GM23338 (cell line): Measurements from ENCODE around the gene WDR33. TPM values are rescaled to one million over a fixed set of nuclear protein-coding genes. Genes with fewer than 3 reads are reported as not detected.

ENCODE experiments used
- ATAC-seq: fragments of 200-7000 bp; cut with Tn5 transposase; 3 replicates; pipeline ENCODE4 v1.9.1; 2020
- DNase-seq: peaks from one replicate; pipeline ENCODE4 v3.0.0-alpha.2; 2015; ENCODE audit warnings: low spot score
- H2AFZ ChIP-seq: fragments of 200-600 bp; sonication (generic); 2 replicates; pipeline ENCODE4 v1.8.0; 2016; ENCODE audit warnings: antibody characterized with exemption, mild to moderate bottlenecking, moderate library complexity
- H3F3A ChIP-seq: fragments of 200-600 bp; sonication (generic); replicated peaks from 2 replicates; pipeline ENCODE4 v1.8.0; 2017; ENCODE audit warnings: antibody characterized with exemption, mixed run types, low read depth
- H3K27ac ChIP-seq: fragments of 200-600 bp; sonication (generic); 2 replicates; pipeline ENCODE4 v1.6.1; 2016; ENCODE audit warnings: low read depth
- H3K27me3 ChIP-seq: fragments of 200-600 bp; sonication (generic); 2 replicates; pipeline ENCODE4 v1.8.0; 2016; ENCODE audit warnings: mild to moderate bottlenecking, mixed run types, moderate library complexity; ENCODE audit not compliant: insufficient read depth
- H3K36me3 ChIP-seq: fragments of 200-600 bp; sonication (generic); 2 replicates; pipeline ENCODE4 v1.8.0; 2016; ENCODE audit warnings: mild to moderate bottlenecking; ENCODE audit not compliant: insufficient read depth
- H3K4me1 ChIP-seq: fragments of 200-600 bp; sonication (generic); 2 replicates; pipeline ENCODE4 v1.8.0; 2016; ENCODE audit warnings: mild to moderate bottlenecking, moderate library complexity; ENCODE audit not compliant: insufficient read depth
- H3K4me2 ChIP-seq: fragments of 200-600 bp; sonication (generic); 2 replicates; pipeline ENCODE4 v1.7.1; 2017; ENCODE audit warnings: mixed run types
- H3K4me3 ChIP-seq: fragments of 200-600 bp; sonication (generic); 2 replicates; pipeline ENCODE4 v1.6.1; 2016; ENCODE audit warnings: mixed run types
- H3K79me2 ChIP-seq: fragments of 200-600 bp; sonication (generic); replicated peaks from 2 replicates; pipeline ENCODE4 v1.8.0; 2017; ENCODE audit warnings: mild to moderate bottlenecking; ENCODE audit not compliant: insufficient read depth
- H3K9me2 ChIP-seq: fragments of 200-600 bp; sonication (generic); 2 replicates; pipeline ENCODE4 v1.8.0; 2017; ENCODE audit not compliant: insufficient read depth
- H4K20me1 ChIP-seq: fragments of 200-600 bp; sonication (generic); replicated peaks from 2 replicates; pipeline ENCODE4 v1.8.0; 2017; ENCODE audit warnings: mild to moderate bottlenecking; ENCODE audit not compliant: insufficient read depth
- H3K27ac Mint-ChIP-seq: 2 replicates; pipeline ENCODE4 v1.8.0; 2020; ENCODE audit warnings: inconsistent platforms, mild to moderate bottlenecking, moderate library complexity, mixed read lengths
- H3K27me3 Mint-ChIP-seq: 3 replicates; pipeline ENCODE4 v1.8.0; 2022; ENCODE audit warnings: low read depth, mild to moderate bottlenecking, moderate library complexity, mixed read lengths, inconsistent platforms; ENCODE audit not compliant: insufficient read depth, poor library complexity
- H3K36me3 Mint-ChIP-seq: 3 replicates; pipeline ENCODE4 v1.8.0; 2021; ENCODE audit warnings: low read depth, mild to moderate bottlenecking, inconsistent platforms, moderate library complexity, mixed read lengths
- H3K4me1 Mint-ChIP-seq: 3 replicates; pipeline ENCODE4 v1.8.0; 2020; ENCODE audit warnings: mild to moderate bottlenecking, inconsistent platforms, mixed read lengths
- H3K4me3 Mint-ChIP-seq: 3 replicates; pipeline ENCODE4 v1.8.0; 2021; ENCODE audit warnings: moderate library complexity, mild to moderate bottlenecking, inconsistent platforms, mixed read lengths
- H3K9me3 Mint-ChIP-seq: 3 replicates; pipeline ENCODE4 v1.8.0; 2020; ENCODE audit warnings: moderate library complexity, mild to moderate bottlenecking, inconsistent platforms, mixed read lengths
- CREB1 ChIP-seq: fragments of 250-450 bp; sonication (Bioruptor Pico); IDR thresholded peaks from 2 replicates; pipeline ENCODE4 v1.5.0; 2020; ENCODE audit warnings: low read depth, mild to moderate bottlenecking, moderate library complexity
- CTCF ChIP-seq, 2 experiments: fragments of 200-600 bp in 1 of 2; sonication (generic) in 1 of 2; conservative IDR thresholded peaks; 2 replicates each; pipeline versions ENCODE4 v1.5.1 to v1.6.1; 2016 to 2017; ENCODE audit warnings: antibody characterized with exemption in 2 of 2, low read depth in 2 of 2, mild to moderate bottlenecking in 2 of 2, moderate library complexity in 1 of 2
- ETS1 ChIP-seq: IDR thresholded peaks from 2 replicates; pipeline ENCODE4 v1.6.1; 2016; ENCODE audit warnings: antibody characterized with exemption
- EZH2 ChIP-seq: fragments of 200-600 bp; sonication (generic); IDR thresholded peaks from one replicate; pipeline ENCODE4 v1.8.0; 2017; ENCODE audit warnings: antibody characterized with exemption, mild to moderate bottlenecking, low read depth; ENCODE audit not compliant: unreplicated experiment
- EZH2phosphoT487 ChIP-seq: fragments of 200-600 bp; sonication (generic); IDR thresholded peaks from one replicate; pipeline ENCODE4 v1.8.1; 2018; ENCODE audit warnings: antibody characterized with exemption; ENCODE audit not compliant: unreplicated experiment
- JUNB ChIP-seq: IDR thresholded peaks from one replicate; pipeline ENCODE4 v1.6.1; 2016; ENCODE audit warnings: antibody characterized with exemption; ENCODE audit not compliant: unreplicated experiment
- NANOG ChIP-seq: IDR thresholded peaks from 2 replicates; pipeline ENCODE4 v1.6.1; 2016; ENCODE audit warnings: antibody characterized with exemption, borderline replicate concordance
- POLR2AphosphoS5 ChIP-seq: IDR thresholded peaks from 2 replicates; pipeline ENCODE4 v1.6.1; 2016; ENCODE audit warnings: antibody characterized with exemption, low read depth
- REST ChIP-seq: IDR thresholded peaks from one replicate; pipeline ENCODE4 v1.6.1; 2018; ENCODE audit warnings: antibody characterized with exemption; ENCODE audit not compliant: unreplicated experiment
- STAT1 ChIP-seq: IDR thresholded peaks from one replicate; pipeline ENCODE4 v1.6.1; 2016; ENCODE audit warnings: antibody characterized with exemption; ENCODE audit not compliant: unreplicated experiment
- ZNF114 ChIP-seq: fragments of 250-450 bp; sonication (Bioruptor Pico); IDR thresholded peaks from 2 replicates; pipeline ENCODE4 v1.5.0; 2020; ENCODE audit warnings: mild to moderate bottlenecking, moderate library complexity
- ZNF331 ChIP-seq: fragments of 250-450 bp; sonication (Bioruptor Pico); IDR thresholded peaks from 2 replicates; pipeline ENCODE4 v1.5.0; 2020; ENCODE audit warnings: low read depth, mild to moderate bottlenecking, moderate library complexity
- ZNF462 ChIP-seq: fragments of 250-450 bp; sonication (Bioruptor Pico); IDR thresholded peaks from 2 replicates; pipeline ENCODE4 v1.5.0; 2020; ENCODE audit warnings: mild to moderate bottlenecking, moderate library complexity
- polyA plus RNA-seq: library from polyadenylated mRNA; unstranded; fragments of >200 nt; fragmentation: Nextera tagmentation; extraction: Ambion mirVana; gene quantifications from 2 replicates; pipeline ENCODE4 v1.2.1, GENCODE V29; 2016
- total RNA-seq: library from RNA; depleted of rRNA; stranded (reverse); fragments of >200 nt; shearing (Covaris generic); gene quantifications from 2 replicates; pipeline ENCODE4 v1.2.3, GENCODE V29; 2014

Gene WDR33
- total and polyA plus RNA-seq, 2 experiments from 2014 or later = 37.2 to 54.7 TPM

GRCh38 chr2:127662937-127663565 lies 147.9 kb downstream of the WDR33 start:
- Mint-ChIP-seq H3K9me3 (no peaks in the 10 kb centered on the region), H3K4me1 (peaks cover 4% of the 10 kb centered on the region; the same call in 2 of the 3 replicates), H3K27ac (no peak overlapping the region), H3K27me3 (peaks cover 29% of the 10 kb centered on the region), H3K36me3 (no peaks in the 10 kb centered on the region; the same call in 2 of the 3 replicates), H3K4me3 (no peak overlapping the region)
- Histone ChIP-seq H3K4me3 (no peak overlapping the region), H3K36me3 (no peaks in the 10 kb centered on the region), H3K9me2 (no peaks in the 10 kb centered on the region), H3K4me1 (no peaks in the 10 kb centered on the region), H3K27ac (no peak overlapping the region), H3K4me2 (no peak overlapping the region), H3K79me2 (no peaks in the 10 kb centered on the region), H2AFZ (no peak overlapping the region), H3F3A (no peaks in the 10 kb centered on the region), H4K20me1 (no peaks in the 10 kb centered on the region), H3K27me3 (peaks cover 38% of the 10 kb centered on the region)
- no peak for DNase-seq
- no peak for ATAC-seq
- TF ChIP-seq REST (no peak), ZNF114 (CRISPR knock-in tag) (no peak), EZH2phosphoT487 (no peak), ETS1 (no peak), JUNB (no peak), CREB1 (CRISPR knock-in tag) (no peak), ZNF462 (CRISPR knock-in tag) (no peak), EZH2 (no peak), STAT1 (no peak), POLR2AphosphoS5 (no peak), ZNF331 (CRISPR knock-in tag) (no peak), CTCF (conservative IDR thresholded peaks at IDR 0.05; ENCODE audit: low read depth in 2 of 2) (no peak), NANOG (no peak)
